Osteoblast (primary cell): ENCODE measurements around the gene PDE11A. TPM values are rescaled to one million over a fixed set of nuclear protein-coding genes. Genes with fewer than 3 reads are reported as not detected.

ENCODE experiments used
- DNase-seq: peaks from one replicate; pipeline ENCODE4 v3.0.0; 2011; ENCODE audit warnings: low spot score, mixed read lengths; ENCODE audit not compliant: insufficient read length; ENCODE audit errors: missing footprints
- H2AFZ ChIP-seq: 2 replicates; pipeline ENCODE4 v1.6.0; 2011; ENCODE audit warnings: mild to moderate bottlenecking, low read length
- H3K27ac ChIP-seq: 2 replicates; pipeline ENCODE4 v1.5.1; 2011; ENCODE audit warnings: mild to moderate bottlenecking, low read depth, low read length, moderate library complexity
- H3K27me3 ChIP-seq: 2 replicates; pipeline ENCODE4 v1.6.0; 2012; ENCODE audit warnings: mild to moderate bottlenecking, control low read depth, inconsistent platforms, low read length, moderate library complexity; ENCODE audit not compliant: insufficient read depth
- H3K36me3 ChIP-seq: 2 replicates; pipeline ENCODE4 v1.5.1; 2011; ENCODE audit warnings: mild to moderate bottlenecking, low read length, control low read depth, moderate library complexity; ENCODE audit not compliant: insufficient read depth
- H3K4me1 ChIP-seq: 2 replicates; pipeline ENCODE4 v1.5.1; 2011; ENCODE audit warnings: mild to moderate bottlenecking, low read length, control low read depth, moderate library complexity; ENCODE audit not compliant: insufficient read depth
- H3K4me2 ChIP-seq: 2 replicates; pipeline ENCODE4 v1.6.0; 2011; ENCODE audit warnings: mild to moderate bottlenecking, low read length; ENCODE audit not compliant: insufficient read depth
- H3K4me3 ChIP-seq: fragments of 200-600 bp; sonication (generic); 3 replicates; pipeline ENCODE4 v1.5.1; 2012; ENCODE audit warnings: mild to moderate bottlenecking, low read length, inconsistent platforms; ENCODE audit not compliant: insufficient read depth
- H3K79me2 ChIP-seq: 2 replicates; pipeline ENCODE4 v1.6.0; 2012; ENCODE audit warnings: mild to moderate bottlenecking, low read length, control low read depth, inconsistent platforms; ENCODE audit not compliant: insufficient read depth
- H3K9me3 ChIP-seq: 2 replicates; pipeline ENCODE4 v1.5.1; 2011; ENCODE audit warnings: low read depth, low read length, control low read depth
- H4K20me1 ChIP-seq: 2 replicates; pipeline ENCODE4 v1.6.0; 2012; ENCODE audit warnings: mild to moderate bottlenecking, low read length, control low read depth; ENCODE audit not compliant: insufficient read depth
- total RNA-seq: library from RNA; depleted of rRNA; stranded (reverse); fragments of >200 nt; gene quantifications from 2 replicates; pipeline ENCODE4 v1.2.3, GENCODE V29; 2012
- TF ChIP-seq, protein P1 (sequence below): IDR thresholded peaks from 2 replicates; pipeline ENCODE4 v1.5.1; 2011; ENCODE audit warnings: mild to moderate bottlenecking, low read depth, low read length, moderate library complexity; ENCODE audit errors: extremely low read depth

PDE11A gene
- total RNA-seq, 1 donor = 0.36 TPM

DNA sequence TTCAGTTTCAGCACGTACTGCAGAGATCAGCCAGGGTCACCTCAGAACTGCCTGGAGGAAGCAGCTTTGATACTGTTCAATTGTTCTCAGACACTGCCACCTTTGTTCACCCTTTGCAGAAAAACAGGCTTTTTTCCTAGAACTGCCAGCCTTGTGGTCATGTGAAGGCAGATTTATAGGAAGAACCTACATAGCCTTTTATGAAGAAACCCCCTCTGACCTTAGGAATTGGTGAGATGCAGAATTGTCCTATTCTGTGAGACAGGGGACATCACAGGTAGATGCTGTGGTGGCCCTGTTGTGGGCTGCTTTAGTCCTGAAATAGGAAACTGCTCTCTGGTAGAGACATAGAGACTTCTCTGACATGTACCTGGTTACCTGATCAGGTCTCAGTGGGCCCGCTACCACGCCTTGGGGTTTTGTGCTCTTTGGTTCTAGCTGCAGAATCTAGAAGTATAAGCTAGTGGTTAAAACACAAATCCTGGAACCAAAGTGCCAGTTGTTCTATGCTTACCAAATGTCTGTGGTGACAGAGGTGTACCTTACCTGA, 473.4 kb downstream of the PDE11A start:
- TF ChIP-seq, protein P1, sequence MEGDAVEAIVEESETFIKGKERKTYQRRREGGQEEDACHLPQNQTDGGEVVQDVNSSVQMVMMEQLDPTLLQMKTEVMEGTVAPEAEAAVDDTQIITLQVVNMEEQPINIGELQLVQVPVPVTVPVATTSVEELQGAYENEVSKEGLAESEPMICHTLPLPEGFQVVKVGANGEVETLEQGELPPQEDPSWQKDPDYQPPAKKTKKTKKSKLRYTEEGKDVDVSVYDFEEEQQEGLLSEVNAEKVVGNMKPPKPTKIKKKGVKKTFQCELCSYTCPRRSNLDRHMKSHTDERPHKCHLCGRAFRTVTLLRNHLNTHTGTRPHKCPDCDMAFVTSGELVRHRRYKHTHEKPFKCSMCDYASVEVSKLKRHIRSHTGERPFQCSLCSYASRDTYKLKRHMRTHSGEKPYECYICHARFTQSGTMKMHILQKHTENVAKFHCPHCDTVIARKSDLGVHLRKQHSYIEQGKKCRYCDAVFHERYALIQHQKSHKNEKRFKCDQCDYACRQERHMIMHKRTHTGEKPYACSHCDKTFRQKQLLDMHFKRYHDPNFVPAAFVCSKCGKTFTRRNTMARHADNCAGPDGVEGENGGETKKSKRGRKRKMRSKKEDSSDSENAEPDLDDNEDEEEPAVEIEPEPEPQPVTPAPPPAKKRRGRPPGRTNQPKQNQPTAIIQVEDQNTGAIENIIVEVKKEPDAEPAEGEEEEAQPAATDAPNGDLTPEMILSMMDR = no peak
- no peak overlapping the region for H3K4me3 ChIP-seq
- no peak overlapping the region for H3K4me2 ChIP-seq
- no peaks in the 10 kb centered on the region for H4K20me1 ChIP-seq
- DNase-seq = no peak
- H3K27me3 ChIP-seq = peaks cover 15% of the 10 kb centered on the region
- no peaks in the 10 kb centered on the region for H3K9me3 ChIP-seq
- no peak overlapping the region for H3K27ac ChIP-seq
- no peak overlapping the region for H2AFZ ChIP-seq
- H3K79me2 ChIP-seq = no peaks in the 10 kb centered on the region
- H3K36me3 ChIP-seq = no peaks in the 10 kb centered on the region
- H3K4me1 ChIP-seq = peaks cover 6% of the 10 kb centered on the region

DNA sequence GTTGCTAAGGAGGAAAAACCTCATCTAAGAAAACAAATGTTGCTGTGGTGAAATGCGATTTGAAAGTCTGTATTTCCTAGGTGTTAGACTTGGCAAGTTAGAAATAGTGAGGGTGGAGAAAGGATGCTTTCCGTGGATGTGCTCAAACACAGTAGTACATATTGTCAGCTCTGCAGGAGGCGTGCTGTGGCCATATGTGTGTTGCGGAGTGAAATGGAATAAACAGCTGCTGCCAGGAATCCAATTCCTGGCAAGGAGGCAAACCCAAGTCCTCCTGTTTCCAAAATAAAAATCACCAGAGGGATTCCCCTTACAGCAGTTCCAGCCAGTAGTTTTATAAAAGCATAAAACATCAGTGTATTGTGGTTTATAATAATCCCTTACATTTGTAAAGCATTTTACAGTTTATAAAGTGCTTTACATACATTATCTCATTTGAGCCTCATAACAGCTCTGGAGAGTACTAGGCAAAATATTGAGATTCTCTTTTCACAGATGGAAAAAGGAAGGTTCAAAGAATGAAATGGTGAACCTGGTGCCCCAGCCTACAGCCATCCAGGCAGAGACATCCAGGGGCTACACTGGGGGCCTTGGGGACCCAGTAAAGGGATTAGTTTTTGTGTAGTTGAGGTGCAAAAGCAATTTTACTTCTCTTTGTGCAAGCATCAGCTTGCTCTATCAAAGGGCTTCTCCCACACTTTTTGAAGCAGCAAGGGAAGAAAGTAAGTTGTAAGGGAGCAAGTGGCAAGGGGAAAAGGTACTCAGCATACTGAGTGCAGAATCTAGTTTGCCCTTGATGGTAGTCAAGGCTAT, 474.0 kb downstream of the PDE11A start:
- Histone ChIP-seq H3K27ac (no peak overlapping the region), H3K9me3 (no peaks in the 10 kb centered on the region), H3K79me2 (no peaks in the 10 kb centered on the region), H3K4me3 (no peak overlapping the region), H3K4me1 (peaks cover 6% of the 10 kb centered on the region), H2AFZ (no peak overlapping the region), H3K27me3 (peaks cover 15% of the 10 kb centered on the region), H3K4me2 (peak overlapping the region; percentile 19), H3K36me3 (no peaks in the 10 kb centered on the region), H4K20me1 (no peaks in the 10 kb centered on the region)
- TF ChIP-seq, protein P1 = no peak
- DNase-seq = no peak

DNA sequence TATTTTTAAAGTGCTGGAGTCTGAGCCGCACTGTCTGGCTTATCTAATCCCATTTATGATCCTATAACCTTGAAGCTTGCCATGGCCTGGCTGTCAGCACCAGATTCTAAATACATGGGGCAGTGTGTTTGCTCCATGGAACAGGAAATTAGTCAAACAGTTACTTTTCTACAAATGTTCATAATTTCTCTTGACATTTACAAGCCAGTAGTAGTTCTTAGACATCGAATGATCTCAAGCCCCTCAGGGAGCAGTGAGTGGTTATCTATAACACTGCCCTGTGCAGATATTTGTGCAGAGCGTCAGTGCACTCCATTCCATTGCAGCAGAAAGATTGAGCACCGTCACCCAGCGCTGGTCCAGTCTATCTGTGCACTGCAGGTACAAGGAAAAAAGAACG, 474.8 kb downstream of the PDE11A start:
- Histone ChIP-seq H3K4me1 (peaks cover 6% of the 10 kb centered on the region), H3K27ac (no peak overlapping the region), H2AFZ (no peak overlapping the region), H3K9me3 (no peaks in the 10 kb centered on the region), H3K27me3 (peaks cover 15% of the 10 kb centered on the region), H3K4me3 (no peak overlapping the region), H3K36me3 (no peaks in the 10 kb centered on the region), H4K20me1 (no peaks in the 10 kb centered on the region), H3K4me2 (peak overlapping the region; percentile 19), H3K79me2 (no peaks in the 10 kb centered on the region)
- TF ChIP-seq, protein P1 = no peak
- DNase-seq = no peak

DNA sequence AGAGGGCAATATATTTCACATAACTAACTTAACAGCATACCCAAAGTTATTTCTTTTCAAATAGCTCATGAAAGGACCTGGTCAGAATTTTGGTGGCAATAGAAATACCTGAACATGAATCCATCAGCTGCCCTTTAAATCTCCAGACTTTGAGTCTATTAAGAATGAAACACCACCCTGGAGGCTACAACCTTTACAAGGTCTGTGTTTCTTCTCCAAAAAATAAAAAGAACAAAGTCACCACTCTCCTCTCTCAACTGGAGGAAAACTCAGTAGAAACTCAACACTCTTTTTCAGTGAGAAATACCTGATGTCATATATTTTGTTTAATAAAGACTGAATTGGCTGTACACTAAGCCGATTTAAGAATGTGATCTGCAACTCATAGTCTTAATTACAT, 475.7 kb downstream of the PDE11A start:
- TF ChIP-seq, protein P1 = no peak
- DNase-seq = no peak

More for the DNA sequence above, 475.7 kb downstream of the PDE11A start:
- no peak overlapping the region for H3K4me3 ChIP-seq
- H2AFZ ChIP-seq = no peak overlapping the region
- no peaks in the 10 kb centered on the region for H3K79me2 ChIP-seq
- no peak overlapping the region for H3K4me2 ChIP-seq
- H3K27ac ChIP-seq = no peak overlapping the region
- H3K27me3 ChIP-seq = peaks cover 15% of the 10 kb centered on the region
- peaks cover 6% of the 10 kb centered on the region for H3K4me1 ChIP-seq
- no peaks in the 10 kb centered on the region for H3K36me3 ChIP-seq
- no peaks in the 10 kb centered on the region for H3K9me3 ChIP-seq
- no peaks in the 10 kb centered on the region for H4K20me1 ChIP-seq
